K562 (cell line): ENCODE results near the gene GRIK5. TPM values are rescaled to one million over a fixed set of nuclear protein-coding genes. Genes with fewer than 3 reads are reported as not detected.

Experiments
- ARID1B ChIP-seq: fragments of 450-650 bp; IDR thresholded peaks from 2 replicates; pipeline ENCODE4 v1.6.1; 2016; ENCODE audit warnings: antibody characterized with exemption, mild to moderate bottlenecking, inconsistent platforms
- CBX5 ChIP-seq: IDR thresholded peaks from 2 replicates; pipeline ENCODE4 v1.6.1; 2014; ENCODE audit warnings: low read depth, borderline replicate concordance
- FOXK1 ChIP-seq: sonication (generic); formaldehyde crosslinking; IDR thresholded peaks from 2 replicates; pipeline ENCODE4 v1.8.0; 2022; ENCODE audit warnings: missing genetic modification reagents, mild to moderate bottlenecking, borderline replicate concordance
- JUNB ChIP-seq: fragments of 450-650 bp; formaldehyde crosslinking; conservative IDR thresholded peaks from 2 replicates; pipeline ENCODE4 v1.4.0; 2020; ENCODE audit warnings: mild to moderate bottlenecking
- KLF16 ChIP-seq: IDR thresholded peaks from 2 replicates; pipeline ENCODE4 v1.6.1; 2016; ENCODE audit warnings: antibody characterized with exemption
- MED1 ChIP-seq: sonication (generic); formaldehyde crosslinking; IDR thresholded peaks from 2 replicates; pipeline ENCODE4 v1.8.1; 2023; ENCODE audit warnings: missing genetic modification reagents, borderline replicate concordance
- MTF1 ChIP-seq: fragments of 250-450 bp; sonication (Bioruptor Pico); IDR thresholded peaks from 2 replicates; pipeline ENCODE4 v1.9.0; 2021; ENCODE audit warnings: moderate library complexity, mild to moderate bottlenecking, inconsistent platforms, borderline replicate concordance
- NFATC3 ChIP-seq: fragments of 450-650 bp; IDR thresholded peaks from 2 replicates; pipeline ENCODE4 v1.6.1; 2017; ENCODE audit warnings: mild to moderate bottlenecking
- RCOR1 ChIP-seq, 2 experiments: IDR thresholded peaks; 2 replicates each; pipeline ENCODE4 v1.6.1; 2012; ENCODE audit warnings: low read depth in 2 of 2, low read length in 2 of 2, borderline replicate concordance in 1 of 2, improper control_type of control experiment in 1 of 2
- SP2 ChIP-seq: IDR thresholded peaks from 2 replicates; pipeline ENCODE4 v1.6.1; 2011; ENCODE audit warnings: mild to moderate bottlenecking, low read depth, low read length, moderate library complexity; ENCODE audit not compliant: poor library complexity, severe bottlenecking; ENCODE audit errors: extremely low read depth
- TARDBP ChIP-seq: fragments of 450-650 bp; IDR thresholded peaks from 2 replicates; pipeline ENCODE4 v1.6.1; 2016
- TCF3 ChIP-seq: sonication (generic); formaldehyde crosslinking; IDR thresholded peaks from 2 replicates; pipeline ENCODE4 v1.4.0; 2020; ENCODE audit warnings: mild to moderate bottlenecking, missing genetic modification reagents
- TCF7 ChIP-seq: sonication (generic); IDR thresholded peaks from 2 replicates; pipeline ENCODE4 v1.6.1; 2016; ENCODE audit warnings: antibody characterized with exemption, borderline replicate concordance
- ZC3H8 ChIP-seq: fragments of 450-650 bp; IDR thresholded peaks from 2 replicates; pipeline ENCODE4 v1.6.1; 2017
- ZNF174 ChIP-seq: fragments of 250-450 bp; sonication (Bioruptor Pico); IDR thresholded peaks from 2 replicates; pipeline ENCODE4 v1.4.0; 2020; ENCODE audit warnings: mild to moderate bottlenecking
- ZNF347 ChIP-seq: fragments of 450-650 bp; formaldehyde crosslinking; IDR thresholded peaks from 2 replicates; pipeline ENCODE4 v1.4.0; 2020; ENCODE audit warnings: low read depth, mild to moderate bottlenecking, moderate library complexity
- ZNF668 ChIP-seq: fragments of 250-450 bp; sonication (Bioruptor Pico); IDR thresholded peaks from 2 replicates; pipeline ENCODE4 v1.8.0; 2022; ENCODE audit warnings: mild to moderate bottlenecking, inconsistent platforms
- ZNF778 ChIP-seq: fragments of 450-650 bp; formaldehyde crosslinking; IDR thresholded peaks from 2 replicates; pipeline ENCODE4 v1.4.0; 2020; ENCODE audit warnings: mild to moderate bottlenecking, moderate library complexity
- polyA plus RNA-seq, 8 experiments: library from polyadenylated mRNA; depleted of rRNA in 4 of 8; stranded (reverse) in 5 of 8; unstranded in 3 of 8; fragments of >200 nt; fragmentation: Nextera tagmentation in 2 of 8; fragmentation: Illumina TruSeq in 1 of 8; extraction: Ambion mirVana in 2 of 8; extraction: Trizol in 1 of 8; gene quantifications; 2 replicates each; pipeline versions ENCODE4 v1.2.1 to v1.2.3, GENCODE V29; 2011 to 2014; ENCODE audit warnings: inconsistent platforms in 1 of 8, missing spikeins in 1 of 8
- total RNA-seq, 7 experiments: library from RNA; depleted of rRNA in 6 of 7; stranded (reverse); fragments of >200 nt in 6 of 7; fragmentation: Illumina TruSeq in 2 of 7; extraction: Trizol in 2 of 7; gene quantifications; 2 replicates each; pipeline versions ENCODE4 v1.2.1 to v1.2.3, GENCODE V29; 2011 to 2021; ENCODE audit warnings: low replicate concordance in 1 of 7
- TF ChIP-seq, protein P1 (sequence below), 2 experiments: fragments of 450-650 bp; conservative IDR thresholded peaks; 2 replicates each; pipeline ENCODE4 v1.6.1; 2017; ENCODE audit warnings: mild to moderate bottlenecking in 2 of 2, moderate library complexity in 2 of 2
- TF ChIP-seq, protein P2 (sequence below): fragments of 250-450 bp; sonication (Bioruptor Pico); IDR thresholded peaks from 2 replicates; pipeline ENCODE4 v1.5.0; 2020; ENCODE audit warnings: mild to moderate bottlenecking, borderline replicate concordance
- TF ChIP-seq, protein P3 (sequence below): sonication (generic); formaldehyde crosslinking; IDR thresholded peaks from 2 replicates; pipeline ENCODE4 v1.8.0; 2023; ENCODE audit warnings: mild to moderate bottlenecking, missing genetic modification reagents
- TF ChIP-seq, protein P4 (sequence below): fragments of 250-450 bp; sonication (Bioruptor Pico); IDR thresholded peaks from 2 replicates; pipeline ENCODE4 v1.6.1; 2021; ENCODE audit warnings: mild to moderate bottlenecking

The GRIK5 gene
- total and polyA plus RNA-seq, 9 of the 15 experiments (the other 6 are each of a cell fraction or from before 2014, with no cell fraction given), result 0.04 to 0.55 (median 0.27) TPM; not detected in 2

DNA sequence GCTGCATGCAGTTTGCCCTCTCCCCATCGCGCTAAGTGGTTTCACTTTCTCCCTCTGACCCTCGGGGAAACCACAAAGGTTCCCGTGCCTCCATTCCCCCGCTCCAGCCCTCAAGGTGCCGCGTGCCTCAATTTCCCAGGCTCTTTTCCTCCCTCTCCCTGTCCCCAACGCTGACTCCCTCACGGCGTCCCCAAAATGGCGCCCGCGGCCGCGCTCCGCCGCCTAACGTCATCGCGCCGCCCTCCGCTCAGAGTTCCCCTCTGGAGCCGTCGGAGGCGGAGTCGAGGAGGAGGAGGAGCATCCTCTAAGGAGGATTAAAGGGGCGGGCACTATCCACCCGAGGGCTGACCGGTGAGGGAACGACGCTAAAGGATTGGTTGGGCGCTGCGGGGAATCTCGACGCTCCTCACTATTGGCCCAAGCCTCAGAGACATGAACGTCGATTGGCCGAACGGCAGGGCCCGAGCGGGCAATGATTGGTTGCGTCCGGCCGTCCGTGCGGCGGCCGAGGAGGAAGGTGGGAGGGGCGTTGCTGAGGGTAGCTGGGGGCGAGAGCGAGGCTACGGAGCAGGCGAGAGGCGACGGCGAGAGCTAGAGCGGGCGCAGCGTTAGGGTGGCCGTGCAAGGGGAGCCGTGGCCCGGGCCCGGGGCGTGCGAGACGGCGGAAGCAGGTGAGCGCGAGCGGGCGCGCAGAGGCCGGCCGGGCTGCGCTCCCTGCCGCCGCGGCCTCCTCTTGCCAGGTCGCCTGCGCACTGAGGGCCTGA, 5.8 kb upstream of the GRIK5 start, which contains the start of gene ZNF574 (continued):
- no peak for TF ChIP-seq ZNF668 (CRISPR knock-in tag)
- TF ChIP-seq TCF7, result no peak
- no peak for TF ChIP-seq TARDBP
- no peak for TF ChIP-seq ZNF347
- TF ChIP-seq TCF3 (CRISPR knock-in tag), result no peak
- TF ChIP-seq, protein P1, sequence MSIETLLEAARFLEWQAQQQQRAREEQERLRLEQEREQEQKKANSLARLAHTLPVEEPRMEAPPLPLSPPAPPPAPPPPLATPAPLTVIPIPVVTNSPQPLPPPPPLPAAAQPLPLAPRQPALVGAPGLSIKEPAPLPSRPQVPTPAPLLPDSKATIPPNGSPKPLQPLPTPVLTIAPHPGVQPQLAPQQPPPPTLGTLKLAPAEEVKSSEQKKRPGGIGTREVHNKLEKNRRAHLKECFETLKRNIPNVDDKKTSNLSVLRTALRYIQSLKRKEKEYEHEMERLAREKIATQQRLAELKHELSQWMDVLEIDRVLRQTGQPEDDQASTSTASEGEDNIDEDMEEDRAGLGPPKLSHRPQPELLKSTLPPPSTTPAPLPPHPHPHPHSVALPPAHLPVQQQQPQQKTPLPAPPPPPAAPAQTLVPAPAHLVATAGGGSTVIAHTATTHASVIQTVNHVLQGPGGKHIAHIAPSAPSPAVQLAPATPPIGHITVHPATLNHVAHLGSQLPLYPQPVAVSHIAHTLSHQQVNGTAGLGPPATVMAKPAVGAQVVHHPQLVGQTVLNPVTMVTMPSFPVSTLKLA (conservative IDR thresholded peaks at IDR 0.05), result peak in 1 of 2 experiments; percentile 81; a peak in 3 of 4 replicates
- TF ChIP-seq JUNB (CRISPR knock-in tag), result no peak
- no peak for TF ChIP-seq KLF16
- no peak for TF ChIP-seq CBX5
- TF ChIP-seq ZC3H8, result no peak
- no peak for TF ChIP-seq FOXK1 (CRISPR knock-in tag)
- no peak for TF ChIP-seq ARID1B
- TF ChIP-seq, protein P2, sequence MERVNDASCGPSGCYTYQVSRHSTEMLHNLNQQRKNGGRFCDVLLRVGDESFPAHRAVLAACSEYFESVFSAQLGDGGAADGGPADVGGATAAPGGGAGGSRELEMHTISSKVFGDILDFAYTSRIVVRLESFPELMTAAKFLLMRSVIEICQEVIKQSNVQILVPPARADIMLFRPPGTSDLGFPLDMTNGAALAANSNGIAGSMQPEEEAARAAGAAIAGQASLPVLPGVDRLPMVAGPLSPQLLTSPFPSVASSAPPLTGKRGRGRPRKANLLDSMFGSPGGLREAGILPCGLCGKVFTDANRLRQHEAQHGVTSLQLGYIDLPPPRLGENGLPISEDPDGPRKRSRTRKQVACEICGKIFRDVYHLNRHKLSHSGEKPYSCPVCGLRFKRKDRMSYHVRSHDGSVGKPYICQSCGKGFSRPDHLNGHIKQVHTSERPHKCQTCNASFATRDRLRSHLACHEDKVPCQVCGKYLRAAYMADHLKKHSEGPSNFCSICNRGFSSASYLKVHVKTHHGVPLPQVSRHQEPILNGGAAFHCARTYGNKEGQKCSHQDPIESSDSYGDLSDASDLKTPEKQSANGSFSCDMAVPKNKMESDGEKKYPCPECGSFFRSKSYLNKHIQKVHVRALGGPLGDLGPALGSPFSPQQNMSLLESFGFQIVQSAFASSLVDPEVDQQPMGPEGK (CRISPR knock-in tag), result peak; percentile 83; the same call in 1 of the 2 replicates
- TF ChIP-seq ZNF778 (CRISPR knock-in tag), result no peak
- TF ChIP-seq NFATC3, result no peak
- TF ChIP-seq ZNF174 (CRISPR knock-in tag), result no peak
- TF ChIP-seq, protein P3, sequence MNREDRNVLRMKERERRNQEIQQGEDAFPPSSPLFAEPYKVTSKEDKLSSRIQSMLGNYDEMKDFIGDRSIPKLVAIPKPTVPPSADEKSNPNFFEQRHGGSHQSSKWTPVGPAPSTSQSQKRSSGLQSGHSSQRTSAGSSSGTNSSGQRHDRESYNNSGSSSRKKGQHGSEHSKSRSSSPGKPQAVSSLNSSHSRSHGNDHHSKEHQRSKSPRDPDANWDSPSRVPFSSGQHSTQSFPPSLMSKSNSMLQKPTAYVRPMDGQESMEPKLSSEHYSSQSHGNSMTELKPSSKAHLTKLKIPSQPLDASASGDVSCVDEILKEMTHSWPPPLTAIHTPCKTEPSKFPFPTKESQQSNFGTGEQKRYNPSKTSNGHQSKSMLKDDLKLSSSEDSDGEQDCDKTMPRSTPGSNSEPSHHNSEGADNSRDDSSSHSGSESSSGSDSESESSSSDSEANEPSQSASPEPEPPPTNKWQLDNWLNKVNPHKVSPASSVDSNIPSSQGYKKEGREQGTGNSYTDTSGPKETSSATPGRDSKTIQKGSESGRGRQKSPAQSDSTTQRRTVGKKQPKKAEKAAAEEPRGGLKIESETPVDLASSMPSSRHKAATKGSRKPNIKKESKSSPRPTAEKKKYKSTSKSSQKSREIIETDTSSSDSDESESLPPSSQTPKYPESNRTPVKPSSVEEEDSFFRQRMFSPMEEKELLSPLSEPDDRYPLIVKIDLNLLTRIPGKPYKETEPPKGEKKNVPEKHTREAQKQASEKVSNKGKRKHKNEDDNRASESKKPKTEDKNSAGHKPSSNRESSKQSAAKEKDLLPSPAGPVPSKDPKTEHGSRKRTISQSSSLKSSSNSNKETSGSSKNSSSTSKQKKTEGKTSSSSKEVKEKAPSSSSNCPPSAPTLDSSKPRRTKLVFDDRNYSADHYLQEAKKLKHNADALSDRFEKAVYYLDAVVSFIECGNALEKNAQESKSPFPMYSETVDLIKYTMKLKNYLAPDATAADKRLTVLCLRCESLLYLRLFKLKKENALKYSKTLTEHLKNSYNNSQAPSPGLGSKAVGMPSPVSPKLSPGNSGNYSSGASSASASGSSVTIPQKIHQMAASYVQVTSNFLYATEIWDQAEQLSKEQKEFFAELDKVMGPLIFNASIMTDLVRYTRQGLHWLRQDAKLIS, result no peak
- no peak for TF ChIP-seq MED1 (CRISPR knock-in tag)
- TF ChIP-seq, protein P4, sequence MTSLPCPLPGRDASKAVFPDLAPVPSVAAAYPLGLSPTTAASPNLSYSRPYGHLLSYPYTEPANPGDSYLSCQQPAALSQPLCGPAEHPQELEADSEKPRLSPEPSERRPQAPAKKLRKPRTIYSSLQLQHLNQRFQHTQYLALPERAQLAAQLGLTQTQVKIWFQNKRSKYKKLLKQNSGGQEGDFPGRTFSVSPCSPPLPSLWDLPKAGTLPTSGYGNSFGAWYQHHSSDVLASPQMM (CRISPR knock-in tag), result no peak
- peak in 1 of 2 experiments; percentile 9; a peak in 2 of 4 replicates for TF ChIP-seq RCOR1 (IDR thresholded peaks at IDR 0.05; ENCODE audit: borderline replicate concordance in 1 of 2, low read depth in 2 of 2, low read length in 2 of 2)
- peak; percentile 88 for TF ChIP-seq SP2
- TF ChIP-seq MTF1 (CRISPR knock-in tag), result no peak
